Measurements from ENCODE around the gene LECT2.

LECT2 gene

GRCh38 chr5:135937245-135937911 is 17.4 kb downstream of the LECT2 start:
- DNase-seq (ENCODE audit: low read depth): no peak

- DNase-seq (ENCODE audit: low read depth): no peak
Measured at GRCh38 chr5:135934939-135935338, 19.8 kb downstream of the LECT2 start.

GRCh38 chr5:135930949-135931295 is 23.9 kb downstream of the LECT2 start:
- DNase-seq (ENCODE audit: low read depth): no peak

- no peak for DNase-seq (ENCODE audit: low read depth)
Measured at GRCh38 chr5:135930029-135930948, 24.5 kb downstream of the LECT2 start.

- peak; percentile 37 for DNase-seq (ENCODE audit: low read depth)
Measured at GRCh38 chr5:135921388-135921787, 33.4 kb downstream of the LECT2 start.

GRCh38 chr5:135920199-135920598 is 34.6 kb downstream of the LECT2 start:
- DNase-seq (ENCODE audit: low read depth): no peak

GRCh38 chr5:135916638-135917263 is 38.0 kb downstream of the LECT2 start:
- no peak for DNase-seq (ENCODE audit: low read depth)

- DNase-seq (ENCODE audit: low read depth): peak; percentile 30
Measured at GRCh38 chr5:135915466-135916001, 39.2 kb downstream of the LECT2 start.

- peak; percentile 45 for DNase-seq (ENCODE audit: low read depth)
Measured at GRCh38 chr5:135913713-135914626, 40.8 kb downstream of the LECT2 start.

- no peak for DNase-seq (ENCODE audit: low read depth)
Measured at GRCh38 chr5:135905144-135905543, 49.6 kb downstream of the LECT2 start.

GRCh38 chr5:135901633-135902032 is 53.1 kb downstream of the LECT2 start:
- no peak for DNase-seq (ENCODE audit: low read depth)

- no peak for DNase-seq (ENCODE audit: low read depth)
Measured at GRCh38 chr5:135900276-135900675, 54.5 kb downstream of the LECT2 start.

GRCh38 chr5:135898651-135899050 is 56.1 kb downstream of the LECT2 start:
- no peak for DNase-seq (ENCODE audit: low read depth)
